ENCODE data around the gene MET. TPM values are rescaled to one million over a fixed set of nuclear protein-coding genes. Genes with fewer than 3 reads are reported as not detected.

Gene MET
- total and polyA plus RNA-seq, 2 of the 13 experiments (the other 11 are each of a cell fraction or from before 2014, with no cell fraction given): 21.8 to 31.5 TPM

- no peak; the same call in 1 of the 2 replicates for TF ChIP-seq ZC3H4 (CRISPR knock-in tag; IDR thresholded peaks at IDR 0.05; ENCODE audit: borderline replicate concordance)
- peak; percentile 80 to 95; a peak in 3 of 4 replicates for TF ChIP-seq HMGXB4 (CRISPR knock-in tag; IDR thresholded peaks at IDR 0.05; ENCODE audit: borderline replicate concordance in 1 of 2, low read depth in 1 of 2)
- TF ChIP-seq, protein P1, sequence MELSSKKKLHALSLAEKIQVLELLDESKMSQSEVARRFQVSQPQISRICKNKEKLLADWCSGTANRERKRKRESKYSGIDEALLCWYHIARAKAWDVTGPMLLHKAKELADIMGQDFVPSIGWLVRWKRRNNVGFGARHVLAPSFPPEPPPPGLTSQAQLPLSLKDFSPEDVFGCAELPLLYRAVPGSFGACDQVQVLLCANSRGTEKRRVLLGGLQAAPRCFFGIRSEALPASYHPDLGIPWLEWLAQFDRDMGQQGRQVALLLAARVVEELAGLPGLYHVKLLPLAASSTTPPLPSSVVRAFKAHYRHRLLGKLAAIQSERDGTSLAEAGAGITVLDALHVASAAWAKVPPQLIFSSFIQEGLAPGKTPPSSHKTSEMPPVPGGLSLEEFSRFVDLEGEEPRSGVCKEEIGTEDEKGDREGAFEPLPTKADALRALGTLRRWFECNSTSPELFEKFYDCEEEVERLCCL (CRISPR knock-in tag; IDR thresholded peaks at IDR 0.05; ENCODE audit: borderline replicate concordance): no peak
- TF ChIP-seq EP300 (IDR thresholded peaks at IDR 0.05; ENCODE audit: low read depth in 2 of 2, low read length in 2 of 2): peak in 1 of 2 experiments; percentile 40; a peak in 1 of 4 replicates
- peak; percentile 44 for TF ChIP-seq EP300 (CRISPR knock-in tag; IDR thresholded peaks at IDR 0.05; ENCODE audit: borderline replicate concordance)
- TF ChIP-seq TGIF2 (CRISPR knock-in tag; IDR thresholded peaks at IDR 0.05): peak; percentile 39; the same call in 1 of the 2 replicates
- TF ChIP-seq MBD4 (IDR thresholded peaks at IDR 0.05; ENCODE audit: borderline replicate concordance, low read length): no peak
- no peak for TF ChIP-seq ZNF3 (CRISPR knock-in tag; IDR thresholded peaks at IDR 0.05)
- TF ChIP-seq ZBTB20 (CRISPR knock-in tag; IDR thresholded peaks at IDR 0.05; ENCODE audit: borderline replicate concordance, low read depth): peak; percentile 90
- no peak for TF ChIP-seq HNRNPH1 (optimal IDR thresholded peaks at IDR 0.05; ENCODE audit: low read depth, low read length)
- peak; percentile 52; the same call in 1 of the 2 replicates for TF ChIP-seq KAT8 (CRISPR knock-in tag; IDR thresholded peaks at IDR 0.05)
- no peak for TF ChIP-seq ZEB1 (IDR thresholded peaks at IDR 0.05; ENCODE audit: insufficient replicate concordance, low read depth)
- peak; percentile 86 for TF ChIP-seq ARNTL (CRISPR knock-in tag; IDR thresholded peaks at IDR 0.05)
- peak; percentile 93; the same call in 1 of the 2 replicates for TF ChIP-seq SMAD1 (CRISPR knock-in tag; IDR thresholded peaks at IDR 0.05; ENCODE audit: borderline replicate concordance, low read depth)
- TF ChIP-seq TOE1 (CRISPR knock-in tag; IDR thresholded peaks at IDR 0.05): no peak
- TF ChIP-seq KLF9 (CRISPR knock-in tag; IDR thresholded peaks at IDR 0.05; ENCODE audit: low read depth): no peak
- TF ChIP-seq ATAD3A (CRISPR knock-in tag; IDR thresholded peaks at IDR 0.05): no peak
- peak; percentile 74; the same call in 1 of the 2 replicates for TF ChIP-seq ZNF253 (CRISPR knock-in tag; IDR thresholded peaks at IDR 0.05; ENCODE audit: borderline replicate concordance)
- TF ChIP-seq, protein P2, sequence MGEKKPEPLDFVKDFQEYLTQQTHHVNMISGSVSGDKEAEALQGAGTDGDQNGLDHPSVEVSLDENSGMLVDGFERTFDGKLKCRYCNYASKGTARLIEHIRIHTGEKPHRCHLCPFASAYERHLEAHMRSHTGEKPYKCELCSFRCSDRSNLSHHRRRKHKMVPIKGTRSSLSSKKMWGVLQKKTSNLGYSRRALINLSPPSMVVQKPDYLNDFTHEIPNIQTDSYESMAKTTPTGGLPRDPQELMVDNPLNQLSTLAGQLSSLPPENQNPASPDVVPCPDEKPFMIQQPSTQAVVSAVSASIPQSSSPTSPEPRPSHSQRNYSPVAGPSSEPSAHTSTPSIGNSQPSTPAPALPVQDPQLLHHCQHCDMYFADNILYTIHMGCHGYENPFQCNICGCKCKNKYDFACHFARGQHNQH (CRISPR knock-in tag; IDR thresholded peaks at IDR 0.05): peak; percentile 24; the same call in 1 of the 2 replicates
- TF ChIP-seq HOXA9 (CRISPR knock-in tag; IDR thresholded peaks at IDR 0.05; ENCODE audit: borderline replicate concordance): peak; percentile 92; the same call in 1 of the 2 replicates
- TF ChIP-seq STAG1 (CRISPR knock-in tag; IDR thresholded peaks at IDR 0.05): peak; percentile 96
- peak; percentile 86 for TF ChIP-seq ZNF556 (CRISPR knock-in tag; IDR thresholded peaks at IDR 0.05; ENCODE audit: borderline replicate concordance)
- TF ChIP-seq, protein P3, sequence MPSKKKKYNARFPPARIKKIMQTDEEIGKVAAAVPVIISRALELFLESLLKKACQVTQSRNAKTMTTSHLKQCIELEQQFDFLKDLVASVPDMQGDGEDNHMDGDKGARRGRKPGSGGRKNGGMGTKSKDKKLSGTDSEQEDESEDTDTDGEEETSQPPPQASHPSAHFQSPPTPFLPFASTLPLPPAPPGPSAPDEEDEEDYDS (CRISPR knock-in tag; IDR thresholded peaks at IDR 0.05): no peak
- peak; percentile 62; the same call in 1 of the 2 replicates for TF ChIP-seq ZNF768 (CRISPR knock-in tag; IDR thresholded peaks at IDR 0.05)
- TF ChIP-seq KLF11 (CRISPR knock-in tag; IDR thresholded peaks at IDR 0.05): no peak
Measured at GRCh38 chr7:116671681-116672595, at the start of gene MET (continued).

Data from HepG2 (cell line).